Measurements from ENCODE around the gene KRTAP12-1.

GRCh38 chr21:44710294-44710665 is 28.3 kb upstream of the KRTAP12-1 start:
- TF ChIP-seq CTCF (conservative IDR thresholded peaks at IDR 0.05; ENCODE audit: low read length) (no peak), EZH2phosphoT487 (IDR thresholded peaks at IDR 0.05; ENCODE audit: borderline replicate concordance, low read depth, low read length) (no peak)

Data from OCI-LY7 (cell line).